SK-N-SH (cell line): ENCODE data around the gene C4orf36. TPM values are rescaled to one million over a fixed set of nuclear protein-coding genes. Genes with fewer than 3 reads are reported as not detected.
A peak's percentile ranks its signal among the peaks of the same experiment; 100 is the strongest.

Source experiments
- CTCF ChIA-PET: fragments of 300-600, 350-600 bp; formaldehyde crosslinking; extraction: SDS; loops from one replicate; lab custom pipeline; 2021; lab: Yijun Ruan, JAX
- POLR2A ChIA-PET: fragments of 350-600 bp; sonication (Branson Sonifier 250); formaldehyde crosslinking; extraction: SDS; loops from one replicate; lab custom pipeline; 2020; ENCODE audit warnings: antibody characterized with exemption, inconsistent platforms; lab: Yijun Ruan, JAX
- DNase-seq: peaks from one replicate; pipeline ENCODE4 v3.0.0; 2012
- H2AFZ ChIP-seq: fragments of 200-600 bp; sonication (generic); 2 replicates; pipeline ENCODE4 v1.8.1; 2016; ENCODE audit warnings: antibody characterized with exemption, mild to moderate bottlenecking, low read depth
- H3F3A ChIP-seq: fragments of 200-600 bp; sonication (generic); replicated peaks from 2 replicates; pipeline ENCODE3; 2016; ENCODE audit warnings: antibody characterized with exemption, mild to moderate bottlenecking; ENCODE audit not compliant: insufficient read depth
- H3K27ac ChIP-seq, 2 experiments: fragments of 200-500 bp in 1 of 2; fragments of 200-600 bp in 1 of 2; sonication (Bioruptor generic) in 1 of 2; sonication (generic), shearing (Covaris generic) in 1 of 2; 2 replicates each; pipeline versions ENCODE4 v1.5.1 to v1.6.1; 2014 to 2016; ENCODE audit warnings: low read depth in 2 of 2, inconsistent platforms in 1 of 2, low read length in 1 of 2, mild to moderate bottlenecking in 1 of 2, mixed read lengths in 1 of 2
- H3K27me3 ChIP-seq: fragments of 200-600 bp; sonication (generic), shearing (Covaris generic); 2 replicates; pipeline ENCODE4 v1.6.1; 2016; ENCODE audit warnings: mixed run types; ENCODE audit not compliant: insufficient read depth
- H3K36me3 ChIP-seq, 2 experiments: fragments of 200-500 bp in 1 of 2; fragments of 200-600 bp in 1 of 2; sonication (Bioruptor generic) in 1 of 2; sonication (generic) in 1 of 2; replicated peaks in 1 of 2; 2 replicates each; pipeline versions ENCODE3 to v1.5.1; 2014 to 2016; ENCODE audit warnings: low read length in 1 of 2, mild to moderate bottlenecking in 1 of 2; ENCODE audit not compliant: insufficient read depth in 2 of 2, control insufficient read depth in 1 of 2
- H3K4me1 ChIP-seq, 2 experiments: fragments of 200-500 bp in 1 of 2; fragments of 200-600 bp in 1 of 2; sonication (Bioruptor generic) in 1 of 2; sonication (generic), shearing (Covaris generic) in 1 of 2; 2 replicates each; pipeline versions ENCODE4 v1.5.1 to v1.6.1; 2014 to 2016; ENCODE audit warnings: low read depth in 1 of 2, low read length in 1 of 2, mixed run types in 1 of 2; ENCODE audit not compliant: insufficient read depth in 2 of 2, control insufficient read depth in 1 of 2
- H3K4me2 ChIP-seq: fragments of 200-600 bp; sonication (generic), shearing (Covaris generic); 2 replicates; pipeline ENCODE4 v1.6.1; 2017; ENCODE audit warnings: mixed run types
- H3K4me3 ChIP-seq, 2 experiments: fragments of 200-500 bp in 1 of 2; fragments of 200-600 bp in 1 of 2; sonication (Bioruptor generic) in 1 of 2; sonication (generic), shearing (Covaris generic) in 1 of 2; 2 replicates each; pipeline versions ENCODE4 v1.5.1 to v1.8.1; 2014 to 2016; ENCODE audit warnings: low read depth in 2 of 2, inconsistent platforms in 1 of 2, low read length in 1 of 2, mild to moderate bottlenecking in 1 of 2, mixed read lengths in 1 of 2, moderate library complexity in 1 of 2
- H3K79me2 ChIP-seq: fragments of 200-600 bp; sonication (generic); 2 replicates; pipeline ENCODE4 v1.8.1; 2017; ENCODE audit warnings: mild to moderate bottlenecking; ENCODE audit not compliant: insufficient read depth
- H3K9ac ChIP-seq: fragments of 200-600 bp; sonication (generic); 2 replicates; pipeline ENCODE4 v1.6.1; 2017; ENCODE audit warnings: mixed run types
- H3K9me2 ChIP-seq: fragments of 200-600 bp; sonication (generic); 2 replicates; pipeline ENCODE4 v1.6.1; 2017; ENCODE audit warnings: mixed run types
- H3K9me3 ChIP-seq: fragments of 200-600 bp; sonication (generic); 2 replicates; pipeline ENCODE4 v1.6.1; 2017; ENCODE audit warnings: mixed run types, mild to moderate bottlenecking, moderate library complexity
- H4K20me1 ChIP-seq: fragments of 200-600 bp; sonication (generic); 2 replicates; pipeline ENCODE4 v1.6.1; 2017; ENCODE audit warnings: mild to moderate bottlenecking, mixed run types; ENCODE audit not compliant: insufficient read depth
- CHD2 ChIP-seq: fragments of 150-350 bp; IDR thresholded peaks from 2 replicates; pipeline ENCODE4 v1.6.1; 2018; ENCODE audit warnings: low read length; ENCODE audit not compliant: partially characterized antibody
- CTCF ChIP-seq: fragments of 200-600 bp; sonication (generic); IDR thresholded peaks from 2 replicates; pipeline ENCODE4 v1.6.1; 2017; ENCODE audit warnings: antibody characterized with exemption, mild to moderate bottlenecking, moderate library complexity
- ELF1 ChIP-seq: IDR thresholded peaks from 2 replicates; pipeline ENCODE4 v1.4.0; 2012
- EP300 ChIP-seq, 2 experiments: IDR thresholded peaks; 2 replicates each; pipeline versions ENCODE4 v1.4.0 to v1.6.1; 2012; ENCODE audit warnings: borderline replicate concordance in 1 of 2, low read depth in 1 of 2, low read length in 1 of 2
- GATA2 ChIP-seq: sonication (generic); formaldehyde crosslinking; IDR thresholded peaks from 2 replicates; pipeline ENCODE4 v1.5.0; 2020; ENCODE audit warnings: mild to moderate bottlenecking, missing genetic modification reagents
- IRF3 ChIP-seq: fragments of 150-350 bp; IDR thresholded peaks from 2 replicates; pipeline ENCODE4 v1.6.1; 2016; ENCODE audit warnings: mild to moderate bottlenecking, low read depth, low read length
- JUND ChIP-seq: IDR thresholded peaks from 2 replicates; pipeline ENCODE4 v1.4.0; 2012
- MAX ChIP-seq: IDR thresholded peaks from 2 replicates; pipeline ENCODE4 v1.4.0; 2012; ENCODE audit warnings: low read depth
- MEF2A ChIP-seq: IDR thresholded peaks from 2 replicates; pipeline ENCODE4 v1.4.0; 2012; ENCODE audit warnings: low read depth, borderline replicate concordance
- NFIC ChIP-seq: IDR thresholded peaks from 2 replicates; pipeline ENCODE4 v1.4.0; 2012; ENCODE audit warnings: borderline replicate concordance
- NRF1 ChIP-seq: IDR thresholded peaks from 2 replicates; pipeline ENCODE4 v1.6.1; 2012; ENCODE audit warnings: low read depth, mild to moderate bottlenecking, low read length
- PBX3 ChIP-seq: IDR thresholded peaks from 2 replicates; pipeline ENCODE4; 2012
- POLR2AphosphoS5 ChIP-seq: IDR thresholded peaks from 2 replicates; pipeline ENCODE4 v1.6.1; 2012; ENCODE audit warnings: low read depth, low read length
- RAD21 ChIP-seq: IDR thresholded peaks from 2 replicates; pipeline ENCODE4 v1.6.1; 2012; ENCODE audit warnings: mild to moderate bottlenecking, low read length
- RCOR1 ChIP-seq: fragments of 150-350 bp; IDR thresholded peaks from 2 replicates; pipeline ENCODE4 v1.6.1; 2017; ENCODE audit warnings: antibody characterized with exemption, low read length
- RFX5 ChIP-seq: IDR thresholded peaks from 2 replicates; pipeline ENCODE4 v1.6.1; 2012; ENCODE audit warnings: mild to moderate bottlenecking, improper control_type of control experiment, low read length
- SMC3 ChIP-seq: IDR thresholded peaks from 2 replicates; pipeline ENCODE4 v1.6.1; 2012; ENCODE audit warnings: low read depth, low read length, improper control_type of control experiment
- TCF12 ChIP-seq: IDR thresholded peaks from 2 replicates; pipeline ENCODE4 v1.4.0; 2012
- USF1 ChIP-seq: IDR thresholded peaks from 2 replicates; pipeline ENCODE4 v1.4.0; 2012; ENCODE audit warnings: low read depth, borderline replicate concordance
- WGBS: methylation state at CpG from one replicate; pipeline ENCODE4 v1.1.6; 2017; ENCODE audit warnings: low lambda C conversion rate; 5-methylcytosine and 5-hydroxymethylcytosine counted together
- polyA plus RNA-seq, 3 experiments: library from polyadenylated mRNA; depleted of rRNA; stranded (reverse); fragments of >200 nt; gene quantifications; 2 replicates each; pipeline ENCODE4 v1.2.3, GENCODE V29; 2012

Gene C4orf36
- polyA plus RNA-seq, 1 of the 3 experiments (the other 2 are of a cell fraction): 0.71 TPM

- TF ChIP-seq EP300 (IDR thresholded peaks at IDR 0.05; ENCODE audit: borderline replicate concordance in 1 of 2, low read depth in 1 of 2, low read length in 1 of 2) (peak in 1 of 2 experiments; percentile 13; a peak in 1 of 4 replicates), CHD2 (no peak), RCOR1 (peak; percentile 76; the same call in 1 of the 2 replicates), NFIC (peak; percentile 74), JUND (0 out of 2 replicates have a peak, but pooled peaks have one; percentile 7), TCF12 (peak; percentile 27; the same call in 1 of the 2 replicates), MAX (no peak), PBX3 (0 out of 2 replicates have a peak, but pooled peaks have one; percentile 40), GATA2 (CRISPR knock-in tag) (peak; percentile 53; the same call in 1 of the 2 replicates)
- 13% methylated on average over 4 of the region's 4 CpGs for WGBS
- H3F3A ChIP-seq: peaks cover 11% of the 10 kb centered on the region
- H3K27me3 ChIP-seq: no peaks in the 10 kb centered on the region
- H3K4me1 ChIP-seq: peaks cover 3 to 7% of the 10 kb centered on the region in 2 experiments; a peak in 2 of 4 replicates
- H3K9me3 ChIP-seq: no peaks in the 10 kb centered on the region
- POLR2A ChIA-PET: no interaction called here
- peak; percentile 32 for DNase-seq
- CTCF ChIA-PET: interaction anchor here (0.6 to 21.7 kb wide), 10 partner anchors 26 to 413 kb away, joined by 3 to 294 read pairs (median 3); no protein-coding TSS in a partner anchor
- no peaks in the 10 kb centered on the region for H3K9me2 ChIP-seq
- no peaks in the 10 kb centered on the region for H4K20me1 ChIP-seq
- no peak overlapping the region for H3K9ac ChIP-seq
- H3K4me3 ChIP-seq: no peak overlapping the region
- H3K27ac ChIP-seq: no peak overlapping the region; a peak in 1 of 4 replicates
- H3K36me3 ChIP-seq: no peaks in the 10 kb centered on the region
- H3K79me2 ChIP-seq: no peaks in the 10 kb centered on the region
- no peak overlapping the region for H2AFZ ChIP-seq
- H3K4me2 ChIP-seq: no peak overlapping the region
These were observed 4.4 kb upstream of the C4orf36 start for GRCh38 chr4:86896596-86896995.

GRCh38 chr4:86895692-86896488 lies 3.7 kb upstream of the C4orf36 start:
- ChIA-PET POLR2A (no interaction called here), CTCF (interaction anchor here (0.6 to 21.7 kb wide), 14 partner anchors 8 to 412 kb away, joined by 3 to 294 read pairs (median 4); partner anchors contain the start of gene PTPN13)
- Histone ChIP-seq H3K79me2 (no peaks in the 10 kb centered on the region), H3K27ac (no peak overlapping the region; a peak in 1 of 4 replicates), H3K4me1 (peaks cover 3 to 8% of the 10 kb centered on the region in 2 experiments; a peak in 2 of 4 replicates), H3K9me3 (no peaks in the 10 kb centered on the region), H2AFZ (no peak overlapping the region), H3K9me2 (no peaks in the 10 kb centered on the region), H3K4me2 (no peak overlapping the region), H3K4me3 (no peak overlapping the region; a peak in 1 of 4 replicates), H3F3A (peaks cover 16% of the 10 kb centered on the region), H4K20me1 (no peaks in the 10 kb centered on the region), H3K36me3 (no peaks in the 10 kb centered on the region), H3K27me3 (no peaks in the 10 kb centered on the region), H3K9ac (no peak overlapping the region)
- WGBS: 59% methylated on average over 6 of the region's 6 CpGs
- TF ChIP-seq RAD21: peak; percentile 94
- no peak for TF ChIP-seq USF1
- no peak for TF ChIP-seq POLR2AphosphoS5
- no peak for TF ChIP-seq ELF1
- peak; percentile 15; the same call in 1 of the 2 replicates for TF ChIP-seq NRF1
- no peak for TF ChIP-seq IRF3
- no peak for TF ChIP-seq MEF2A
- TF ChIP-seq CTCF: peak; percentile 92
- TF ChIP-seq SMC3: peak; percentile 88
- no peak for TF ChIP-seq GATA2 (CRISPR knock-in tag)
- no peak for TF ChIP-seq RFX5
- peak; percentile 58 for DNase-seq
